ENCODE data around the gene OTOP2. TPM values are rescaled to one million over a fixed set of nuclear protein-coding genes. Genes with fewer than 3 reads are reported as not detected.
A peak's percentile ranks its signal among the peaks of the same experiment; 100 is the strongest.

The OTOP2 gene
- total RNA-seq, 1 experiment from 2014 or later = 0.11 TPM

GRCh38 chr17:74957935-74958740, 34.1 kb downstream of the OTOP2 start:
- peaks cover 32% of the 10 kb centered on the region for H3K27me3 Mint-ChIP-seq (ENCODE audit: low read depth)
- no peaks in the 10 kb centered on the region for H3K9me3 ChIP-seq (ENCODE audit: control insufficient read depth, low read depth, low read length)
- no peaks in the 10 kb centered on the region for H3K23me2 ChIP-seq (ENCODE audit: insufficient read length, low read depth, low read length, poor library complexity, severe bottlenecking)
- H3K18ac ChIP-seq (ENCODE audit: insufficient read length, low read depth, low read length) = no peak overlapping the region
- H2AFZ ChIP-seq (ENCODE audit: low read length) = no peak overlapping the region
- no peaks in the 10 kb centered on the region for H3K79me1 ChIP-seq (ENCODE audit: insufficient read depth, low read depth, low read length, poor library complexity, severe bottlenecking)
- no peak overlapping the region for H3K4ac ChIP-seq (ENCODE audit: low read depth, low read length)
- H3K79me2 ChIP-seq (ENCODE audit: insufficient read depth, low read length) = no peaks in the 10 kb centered on the region
- H3K9ac ChIP-seq (ENCODE audit: extremely low read depth, insufficient read length, low read length) = no peak overlapping the region
- H2BK20ac ChIP-seq (ENCODE audit: low read depth, low read length, poor library complexity, severe bottlenecking) = no peak overlapping the region
- no peak overlapping the region for H3K27ac ChIP-seq (ENCODE audit: insufficient read length, low read depth, low read length)
- no peak overlapping the region for H3K4me3 Mint-ChIP-seq
- H2AK5ac ChIP-seq (ENCODE audit: insufficient read length, low read length) = no peak overlapping the region
- H2BK5ac ChIP-seq (ENCODE audit: insufficient read length, low read length) = no peak overlapping the region
- no peak overlapping the region for H3K4me2 ChIP-seq (ENCODE audit: insufficient read depth, insufficient read length, low read length)
- H4K8ac ChIP-seq (replicated peaks; ENCODE audit: insufficient read length, low read depth, low read length) = no peak overlapping the region
- H3K4me1 Mint-ChIP-seq = peaks cover 6 to 16% of the 10 kb centered on the region in 2 experiments
- H3K9me3 Mint-ChIP-seq = peaks cover 0 to 2% of the 10 kb centered on the region in 2 experiments; a peak in 1 of 5 replicates
- no peak overlapping the region for H3K27ac Mint-ChIP-seq
- no peak overlapping the region for H3K23ac ChIP-seq (ENCODE audit: insufficient read length, low read depth, low read length)
- H2BK15ac ChIP-seq (ENCODE audit: low read depth, low read length) = no peak overlapping the region
- no peak overlapping the region for H4K91ac ChIP-seq (ENCODE audit: insufficient read length, low read depth, low read length)
- TF ChIP-seq CTCF (conservative IDR thresholded peaks at IDR 0.05) = peak; percentile 97; the same call in 2 of the 3 replicates
- no peak overlapping the region for H2BK120ac ChIP-seq (ENCODE audit: low read depth, low read length, poor library complexity, severe bottlenecking)
- H3T11ph ChIP-seq (ENCODE audit: low read length) = no peak overlapping the region
- peaks cover 0 to 2% (median 0%) of the 10 kb centered on the region in 3 experiments; a peak in 2 of 7 replicates for H3K36me3 Mint-ChIP-seq (ENCODE audit: insufficient read depth in 1 of 3, low read depth in 3 of 3)
- H4K5ac ChIP-seq (ENCODE audit: insufficient read length, low read depth, low read length) = no peak overlapping the region
- H3K56ac ChIP-seq (ENCODE audit: insufficient read length, low read depth, low read length) = no peak overlapping the region
- H4K20me1 ChIP-seq (ENCODE audit: control insufficient read depth, insufficient read depth, insufficient read length) = no peaks in the 10 kb centered on the region
- H3K14ac ChIP-seq (ENCODE audit: insufficient read depth, low read length) = no peak overlapping the region
- DNase-seq = peak; percentile 93
- no peak overlapping the region for H2BK12ac ChIP-seq (ENCODE audit: insufficient read length, low read depth, low read length)
- no peaks in the 10 kb centered on the region for H3K4me1 ChIP-seq (ENCODE audit: insufficient read depth, low read length)
- WGBS (ENCODE audit: extremely low coverage, insufficient read length, low lambda C conversion rate) = no CpG with 5 or more reads among the region's 33 CpGs
- H3K27me3 ChIP-seq (ENCODE audit: insufficient read depth, low read length) = no peaks in the 10 kb centered on the region

All from H9 (cell line).